GM19324 (cell line): ENCODE data around the gene CMIP.
A peak's percentile ranks its signal among the peaks of the same experiment; 100 is the strongest.

Source experiments
- ATAC-seq: cut with Tn5 transposase; IDR thresholded peaks from one replicate; pipeline ENCODE4 v1.9.1; 2021; ENCODE audit warnings: mild to moderate bottlenecking, moderate library complexity; ENCODE audit not compliant: unreplicated experiment, low FRiP score

Gene CMIP

DNA sequence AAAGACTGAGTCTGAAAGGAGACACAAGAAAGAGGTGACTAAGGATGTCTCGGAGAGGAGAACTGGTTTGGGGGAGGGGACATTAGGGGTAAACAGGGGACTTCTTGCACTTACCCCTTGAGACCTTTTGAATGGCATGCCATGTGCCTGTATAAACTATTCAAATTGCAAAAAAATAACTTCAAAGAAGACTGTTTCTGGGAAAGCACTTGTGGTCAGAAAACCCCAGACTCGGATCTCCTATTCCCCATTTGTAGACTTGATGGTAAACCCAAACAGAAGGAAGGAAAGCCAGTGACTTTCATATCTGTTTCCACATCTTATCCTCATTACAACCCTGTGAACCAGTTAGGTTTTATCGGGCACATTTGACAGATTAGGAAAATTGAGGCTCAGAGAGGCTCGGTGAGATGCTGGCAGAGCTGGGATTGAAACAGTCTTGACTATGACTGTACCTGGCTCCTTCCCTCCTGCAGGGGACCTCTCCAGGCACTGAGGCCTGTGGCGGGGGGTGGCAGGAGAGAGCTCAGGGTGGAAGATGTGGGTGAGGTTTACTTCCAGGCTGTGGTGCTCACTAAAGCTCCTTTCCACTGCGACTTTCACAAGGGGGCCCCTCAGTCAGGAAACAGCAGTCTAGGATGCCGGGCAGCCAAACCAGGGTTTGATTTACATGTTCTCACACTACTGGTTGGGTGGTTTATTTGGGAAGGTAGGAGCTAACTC, 304.0 kb downstream of the CMIP start:
- no peak for ATAC-seq

DNA sequence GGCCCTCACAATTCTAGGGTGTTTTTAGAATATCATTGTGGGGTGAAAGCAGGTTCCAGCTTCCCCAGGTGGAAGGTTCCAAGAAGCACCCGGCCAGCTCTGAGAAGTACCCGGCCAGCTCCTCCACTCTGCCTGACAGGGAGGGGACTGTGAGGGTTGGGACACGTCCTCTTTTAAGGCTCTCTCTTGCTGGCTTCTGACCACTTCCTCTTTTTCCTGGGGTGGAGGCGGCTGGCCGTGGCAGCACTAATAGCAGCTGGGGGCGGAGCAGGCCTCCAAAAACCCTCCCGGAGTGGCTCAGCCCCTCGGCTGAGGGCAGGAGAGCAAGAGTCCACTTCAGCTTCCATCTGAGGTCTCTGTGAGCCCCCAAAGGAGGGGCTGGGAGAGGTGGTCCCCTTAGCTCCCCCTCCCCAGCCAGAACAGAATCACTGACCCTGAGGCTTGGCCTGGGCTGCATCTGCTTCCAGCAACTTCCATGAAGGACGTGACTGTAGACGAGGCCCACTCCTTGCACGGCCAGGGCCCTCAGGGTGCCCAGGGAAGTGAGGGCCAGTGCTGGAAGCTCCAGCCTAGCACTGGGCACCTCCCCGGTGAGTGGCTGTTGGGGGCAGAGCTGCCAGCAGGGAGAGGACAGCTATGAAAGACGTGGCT, 307.7 kb downstream of the CMIP start:
- ATAC-seq = peak; percentile 78

DNA sequence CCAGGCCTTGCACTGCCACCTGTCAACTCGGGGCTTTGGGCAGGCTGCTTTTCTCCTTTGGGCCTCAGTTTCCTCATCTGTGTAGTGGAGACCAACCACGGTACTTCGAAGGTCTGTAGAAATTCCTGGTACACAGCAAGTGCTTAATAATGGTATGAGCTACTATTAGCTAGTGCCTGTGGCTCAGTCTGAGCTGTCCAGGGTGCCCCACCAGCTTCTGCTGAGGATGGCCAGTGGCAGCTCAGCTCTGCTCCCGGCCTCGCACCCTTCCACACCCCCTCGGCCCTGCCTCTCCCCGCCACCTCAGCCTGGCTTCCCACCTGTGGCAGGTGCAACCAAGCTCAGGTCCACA, 308.2 kb downstream of the CMIP start:
- ATAC-seq = no peak

DNA sequence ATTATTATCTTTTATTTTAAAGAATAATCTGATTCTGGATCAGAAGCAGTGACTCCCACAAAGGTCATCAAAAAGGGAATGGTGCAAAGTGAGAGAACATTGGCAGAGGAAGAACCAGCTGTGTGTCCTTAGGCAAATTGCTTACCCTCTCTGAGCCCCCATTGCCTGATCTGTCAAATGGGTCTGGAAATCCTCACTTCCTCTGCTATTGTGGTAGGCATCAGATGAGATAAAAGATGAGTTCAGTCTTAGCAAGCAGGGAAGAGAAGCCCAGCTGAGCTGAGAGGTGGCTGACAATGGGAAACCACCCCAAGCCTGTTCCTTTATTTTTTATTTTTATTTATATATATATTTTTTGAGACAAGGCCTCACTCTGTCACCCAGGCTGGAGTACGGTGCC, 310.2 kb downstream of the CMIP start:
- no peak for ATAC-seq

DNA sequence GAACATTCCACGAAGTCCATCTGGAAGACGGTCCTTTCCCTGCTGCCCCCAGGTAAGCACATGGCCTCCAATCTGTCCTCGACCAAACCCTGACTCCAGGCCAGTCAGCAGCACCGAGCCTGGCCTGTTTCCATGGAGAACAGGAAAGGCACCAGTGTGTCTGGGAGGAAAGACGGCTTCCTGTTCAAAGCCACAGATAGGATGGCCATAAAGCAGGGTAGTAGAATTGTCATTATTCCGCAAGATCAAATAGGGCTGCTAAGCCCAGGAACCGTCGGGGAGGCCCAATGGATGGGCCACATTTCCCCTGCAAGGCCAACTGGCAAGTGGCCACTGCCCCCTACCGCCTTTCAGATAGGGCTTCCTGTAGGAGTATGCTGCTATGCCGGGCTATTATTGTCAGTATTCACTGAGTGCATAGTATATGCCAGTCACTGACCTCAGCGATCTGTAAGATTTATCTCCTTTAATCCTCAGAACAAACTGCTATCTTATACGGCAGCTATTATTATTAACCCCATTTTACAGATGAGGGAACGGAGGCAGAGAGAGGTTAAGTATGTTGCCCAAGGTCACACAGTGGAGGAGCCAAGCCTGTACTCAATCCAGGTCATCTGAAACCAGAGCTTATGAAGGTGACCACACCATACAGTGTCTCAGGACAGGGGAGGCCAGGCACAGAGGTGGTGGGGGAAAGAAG, 311.5 kb downstream of the CMIP start:
- ATAC-seq = no peak

DNA sequence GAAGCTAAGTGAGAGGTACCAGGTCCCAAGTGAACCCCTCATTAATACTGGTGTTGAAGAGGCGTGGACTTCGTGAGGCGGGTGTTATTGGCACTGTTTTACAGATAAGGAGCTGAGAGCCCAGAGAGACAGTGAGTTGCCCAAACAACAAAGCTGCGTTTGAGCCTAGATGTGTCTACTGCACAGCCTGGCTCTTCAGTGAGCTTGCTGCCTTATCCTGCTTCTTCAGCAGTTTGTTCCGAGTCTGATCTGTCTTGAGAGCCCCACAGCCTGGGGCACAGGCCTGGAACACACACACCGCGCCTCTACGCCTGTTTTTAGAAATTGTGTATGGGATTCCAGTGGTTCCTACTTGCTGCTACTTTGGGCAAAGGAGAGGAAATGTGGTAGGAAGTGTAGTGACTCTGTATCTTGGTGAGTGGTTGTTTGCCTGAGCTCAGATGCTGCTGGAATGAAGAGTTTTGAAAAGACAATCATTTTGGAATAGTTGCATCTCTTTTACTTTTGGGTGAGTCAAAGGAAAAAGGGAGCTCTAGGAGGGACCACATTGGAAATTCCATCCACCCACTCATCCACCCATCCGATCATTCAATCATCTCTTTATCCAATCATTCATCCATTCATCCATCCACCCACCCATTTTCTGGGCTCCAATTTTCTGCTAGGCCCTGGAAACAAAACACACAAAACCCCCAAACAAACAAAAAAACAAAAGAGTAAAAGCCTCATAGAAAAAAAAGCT, 312.2 kb downstream of the CMIP start:
- ATAC-seq = no peak

DNA sequence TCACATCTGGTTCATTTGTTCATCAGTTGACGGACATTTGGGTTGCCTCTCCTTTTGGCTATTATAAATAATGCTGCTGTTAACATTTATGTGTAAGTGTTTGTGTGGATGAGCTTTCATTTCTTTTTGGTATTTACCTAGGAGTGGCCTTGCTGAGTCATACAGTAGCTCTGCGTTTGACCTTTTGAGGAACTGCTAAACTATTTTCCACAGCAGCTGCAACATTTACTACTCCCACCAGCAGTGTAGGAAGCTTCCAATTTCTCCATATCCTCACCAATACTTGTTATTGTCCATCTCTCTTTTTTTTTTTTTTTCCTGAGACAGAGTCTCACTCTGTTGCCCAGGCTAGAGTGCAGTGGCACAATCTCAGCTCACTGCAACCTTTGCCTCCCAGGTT, 313.8 kb downstream of the CMIP start:
- ATAC-seq = no peak
